ENCODE results near the gene CC2D2B. TPM values are rescaled to one million over a fixed set of nuclear protein-coding genes. Genes with fewer than 3 reads are reported as not detected.

The CC2D2B gene
- total and polyA plus RNA-seq, 2 of the 13 experiments (the other 11 are each of a cell fraction or from before 2014, with no cell fraction given), result 0.20 TPM; not detected in 1

- TF ChIP-seq, protein P1, sequence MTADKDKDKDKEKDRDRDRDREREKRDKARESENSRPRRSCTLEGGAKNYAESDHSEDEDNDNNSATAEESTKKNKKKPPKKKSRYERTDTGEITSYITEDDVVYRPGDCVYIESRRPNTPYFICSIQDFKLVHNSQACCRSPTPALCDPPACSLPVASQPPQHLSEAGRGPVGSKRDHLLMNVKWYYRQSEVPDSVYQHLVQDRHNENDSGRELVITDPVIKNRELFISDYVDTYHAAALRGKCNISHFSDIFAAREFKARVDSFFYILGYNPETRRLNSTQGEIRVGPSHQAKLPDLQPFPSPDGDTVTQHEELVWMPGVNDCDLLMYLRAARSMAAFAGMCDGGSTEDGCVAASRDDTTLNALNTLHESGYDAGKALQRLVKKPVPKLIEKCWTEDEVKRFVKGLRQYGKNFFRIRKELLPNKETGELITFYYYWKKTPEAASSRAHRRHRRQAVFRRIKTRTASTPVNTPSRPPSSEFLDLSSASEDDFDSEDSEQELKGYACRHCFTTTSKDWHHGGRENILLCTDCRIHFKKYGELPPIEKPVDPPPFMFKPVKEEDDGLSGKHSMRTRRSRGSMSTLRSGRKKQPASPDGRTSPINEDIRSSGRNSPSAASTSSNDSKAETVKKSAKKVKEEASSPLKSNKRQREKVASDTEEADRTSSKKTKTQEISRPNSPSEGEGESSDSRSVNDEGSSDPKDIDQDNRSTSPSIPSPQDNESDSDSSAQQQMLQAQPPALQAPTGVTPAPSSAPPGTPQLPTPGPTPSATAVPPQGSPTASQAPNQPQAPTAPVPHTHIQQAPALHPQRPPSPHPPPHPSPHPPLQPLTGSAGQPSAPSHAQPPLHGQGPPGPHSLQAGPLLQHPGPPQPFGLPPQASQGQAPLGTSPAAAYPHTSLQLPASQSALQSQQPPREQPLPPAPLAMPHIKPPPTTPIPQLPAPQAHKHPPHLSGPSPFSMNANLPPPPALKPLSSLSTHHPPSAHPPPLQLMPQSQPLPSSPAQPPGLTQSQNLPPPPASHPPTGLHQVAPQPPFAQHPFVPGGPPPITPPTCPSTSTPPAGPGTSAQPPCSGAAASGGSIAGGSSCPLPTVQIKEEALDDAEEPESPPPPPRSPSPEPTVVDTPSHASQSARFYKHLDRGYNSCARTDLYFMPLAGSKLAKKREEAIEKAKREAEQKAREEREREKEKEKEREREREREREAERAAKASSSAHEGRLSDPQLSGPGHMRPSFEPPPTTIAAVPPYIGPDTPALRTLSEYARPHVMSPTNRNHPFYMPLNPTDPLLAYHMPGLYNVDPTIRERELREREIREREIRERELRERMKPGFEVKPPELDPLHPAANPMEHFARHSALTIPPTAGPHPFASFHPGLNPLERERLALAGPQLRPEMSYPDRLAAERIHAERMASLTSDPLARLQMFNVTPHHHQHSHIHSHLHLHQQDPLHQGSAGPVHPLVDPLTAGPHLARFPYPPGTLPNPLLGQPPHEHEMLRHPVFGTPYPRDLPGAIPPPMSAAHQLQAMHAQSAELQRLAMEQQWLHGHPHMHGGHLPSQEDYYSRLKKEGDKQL (CRISPR knock-in tag; IDR thresholded peaks at IDR 0.05; ENCODE audit: low read depth), result no peak
- TF ChIP-seq NFKB2 (CRISPR knock-in tag; IDR thresholded peaks at IDR 0.05; ENCODE audit: borderline replicate concordance), result peak; percentile 61
- no peak for TF ChIP-seq ZNF296 (CRISPR knock-in tag; conservative IDR thresholded peaks at IDR 0.05)
- no peak for TF ChIP-seq ZNF10 (CRISPR knock-in tag; IDR thresholded peaks at IDR 0.05; ENCODE audit: borderline replicate concordance, low read depth)
- TF ChIP-seq, protein P2, sequence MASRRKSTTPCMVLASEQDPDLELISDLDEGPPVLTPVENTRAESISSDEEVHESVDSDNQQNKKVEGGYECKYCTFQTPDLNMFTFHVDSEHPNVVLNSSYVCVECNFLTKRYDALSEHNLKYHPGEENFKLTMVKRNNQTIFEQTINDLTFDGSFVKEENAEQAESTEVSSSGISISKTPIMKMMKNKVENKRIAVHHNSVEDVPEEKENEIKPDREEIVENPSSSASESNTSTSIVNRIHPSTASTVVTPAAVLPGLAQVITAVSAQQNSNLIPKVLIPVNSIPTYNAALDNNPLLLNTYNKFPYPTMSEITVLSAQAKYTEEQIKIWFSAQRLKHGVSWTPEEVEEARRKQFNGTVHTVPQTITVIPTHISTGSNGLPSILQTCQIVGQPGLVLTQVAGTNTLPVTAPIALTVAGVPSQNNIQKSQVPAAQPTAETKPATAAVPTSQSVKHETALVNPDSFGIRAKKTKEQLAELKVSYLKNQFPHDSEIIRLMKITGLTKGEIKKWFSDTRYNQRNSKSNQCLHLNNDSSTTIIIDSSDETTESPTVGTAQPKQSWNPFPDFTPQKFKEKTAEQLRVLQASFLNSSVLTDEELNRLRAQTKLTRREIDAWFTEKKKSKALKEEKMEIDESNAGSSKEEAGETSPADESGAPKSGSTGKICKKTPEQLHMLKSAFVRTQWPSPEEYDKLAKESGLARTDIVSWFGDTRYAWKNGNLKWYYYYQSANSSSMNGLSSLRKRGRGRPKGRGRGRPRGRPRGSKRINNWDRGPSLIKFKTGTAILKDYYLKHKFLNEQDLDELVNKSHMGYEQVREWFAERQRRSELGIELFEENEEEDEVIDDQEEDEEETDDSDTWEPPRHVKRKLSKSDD (CRISPR knock-in tag; IDR thresholded peaks at IDR 0.05; ENCODE audit: low read depth), result no peak; the same call in 1 of the 2 replicates
- no peak for TF ChIP-seq ADNP (CRISPR knock-in tag; IDR thresholded peaks at IDR 0.05)
- no peak for TF ChIP-seq HOXA7 (CRISPR knock-in tag; IDR thresholded peaks at IDR 0.05)
- no peak for TF ChIP-seq ZNF382 (CRISPR knock-in tag; IDR thresholded peaks at IDR 0.05; ENCODE audit: borderline replicate concordance)
- peak; percentile 17; the same call in 1 of the 2 replicates for TF ChIP-seq ZNF614 (CRISPR knock-in tag; IDR thresholded peaks at IDR 0.05; ENCODE audit: borderline replicate concordance)
- 0 out of 2 replicates have a peak, but pooled peaks have one; percentile 24 for TF ChIP-seq ZNF251 (CRISPR knock-in tag; IDR thresholded peaks at IDR 0.05)
- no peak for TF ChIP-seq ZNF83 (CRISPR knock-in tag; IDR thresholded peaks at IDR 0.05; ENCODE audit: borderline replicate concordance)
- peak; percentile 75; the same call in 1 of the 2 replicates for TF ChIP-seq ZNF678 (CRISPR knock-in tag; IDR thresholded peaks at IDR 0.05)
- TF ChIP-seq KDM5A (IDR thresholded peaks at IDR 0.05; ENCODE audit: borderline replicate concordance, low read length), result 0 out of 2 replicates have a peak, but pooled peaks have one; percentile 39
- TF ChIP-seq ZNF335 (CRISPR knock-in tag; IDR thresholded peaks at IDR 0.05), result no peak
- peak; percentile 87 for TF ChIP-seq SPEN (CRISPR knock-in tag; IDR thresholded peaks at IDR 0.05; ENCODE audit: low read depth)
- TF ChIP-seq, protein P3, sequence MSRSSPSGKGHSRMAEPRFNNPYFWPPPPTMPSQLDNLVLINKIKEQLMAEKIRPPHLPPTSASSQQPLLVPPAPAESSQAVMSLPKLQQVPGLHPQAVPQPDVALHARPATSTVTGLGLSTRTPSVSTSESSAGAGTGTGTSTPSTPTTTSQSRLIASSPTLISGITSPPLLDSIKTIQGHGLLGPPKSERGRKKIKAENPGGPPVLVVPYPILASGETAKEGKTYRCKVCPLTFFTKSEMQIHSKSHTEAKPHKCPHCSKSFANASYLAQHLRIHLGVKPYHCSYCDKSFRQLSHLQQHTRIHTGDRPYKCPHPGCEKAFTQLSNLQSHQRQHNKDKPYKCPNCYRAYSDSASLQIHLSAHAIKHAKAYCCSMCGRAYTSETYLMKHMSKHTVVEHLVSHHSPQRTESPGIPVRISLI (CRISPR knock-in tag; IDR thresholded peaks at IDR 0.05; ENCODE audit: borderline replicate concordance), result 0 out of 2 replicates have a peak, but pooled peaks have one; percentile 12
- TF ChIP-seq FOXO1 (CRISPR knock-in tag; IDR thresholded peaks at IDR 0.05), result no peak
- TF ChIP-seq ELF3 (CRISPR knock-in tag; IDR thresholded peaks at IDR 0.05), result peak; percentile 68; the same call in 1 of the 2 replicates
- TF ChIP-seq ZFP90 (CRISPR knock-in tag; IDR thresholded peaks at IDR 0.05; ENCODE audit: borderline replicate concordance), result no peak; the same call in 1 of the 2 replicates
- no peak for TF ChIP-seq NR2F2 (IDR thresholded peaks at IDR 0.05; ENCODE audit: borderline replicate concordance, low read depth)
These were observed 135.5 kb downstream of the CC2D2B start, which contains the start of gene CCNJ (continued) for GRCh38 chr10:96043033-96043892.
